ENCODE results near the gene TMEM150B. TPM values are rescaled to one million over a fixed set of nuclear protein-coding genes. Genes with fewer than 3 reads are reported as not detected.

The TMEM150B gene
- total and polyA plus RNA-seq, 5 experiments from 2014 or later: not detected

DNA sequence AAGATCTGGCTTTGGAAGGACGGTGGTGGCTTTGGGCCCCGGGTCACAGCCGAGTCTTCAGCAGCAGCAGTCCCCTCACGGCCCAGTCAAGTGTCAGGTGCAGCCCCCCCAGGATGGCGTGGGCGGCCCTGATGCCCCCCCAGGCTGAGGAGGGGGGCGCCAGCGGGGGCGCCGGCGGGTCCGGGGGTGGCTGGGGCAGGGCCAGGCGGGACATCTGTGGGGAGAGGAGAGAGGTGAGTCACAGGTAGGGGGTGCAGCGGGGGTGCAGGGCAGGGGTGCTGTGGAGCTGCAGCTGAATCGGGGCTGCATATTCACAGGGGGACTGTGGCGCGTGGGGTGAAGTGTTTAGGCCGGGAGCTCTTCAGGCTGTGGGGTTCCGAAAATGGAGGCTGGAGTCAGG is 40.8 kb upstream of the TMEM150B start:
- Mint-ChIP-seq H3K27ac (no peak overlapping the region), H3K4me3 (no peak overlapping the region), H3K4me1 (peaks cover 2 to 8% (median 8%) of the 10 kb centered on the region in 4 donors), H3K9me3 (peaks cover 0 to 2% (median 0%) of the 10 kb centered on the region in 9 donors), H3K36me3 (peaks cover 0 to 4% (median 3%) of the 10 kb centered on the region in 3 donors), H3K27me3 (peaks cover 8 to 32% (median 19%) of the 10 kb centered on the region in 5 donors)
- ATAC-seq (no peak), DNase-seq (no peak)
- POLR2A ChIA-PET: no interaction called here

- peaks cover 4 to 26% (median 12%) of the 10 kb centered on the region in 5 donors for H3K27me3 Mint-ChIP-seq
- H3K27ac Mint-ChIP-seq: no peak overlapping the region
- DNase-seq (no peak), ATAC-seq (no peak)
- POLR2A ChIA-PET: no interaction called here
- H3K4me3 Mint-ChIP-seq: no peak overlapping the region
- H3K9me3 Mint-ChIP-seq: no peaks in the 10 kb centered on the region
- peaks cover 2 to 7% (median 4%) of the 10 kb centered on the region in 4 donors for H3K4me1 Mint-ChIP-seq
- peaks cover 0 to 3% (median 0%) of the 10 kb centered on the region in 3 donors for H3K36me3 Mint-ChIP-seq
These were observed 40.1 kb upstream of the TMEM150B start for GRCh38 chr19:55365245-55365644.

DNA sequence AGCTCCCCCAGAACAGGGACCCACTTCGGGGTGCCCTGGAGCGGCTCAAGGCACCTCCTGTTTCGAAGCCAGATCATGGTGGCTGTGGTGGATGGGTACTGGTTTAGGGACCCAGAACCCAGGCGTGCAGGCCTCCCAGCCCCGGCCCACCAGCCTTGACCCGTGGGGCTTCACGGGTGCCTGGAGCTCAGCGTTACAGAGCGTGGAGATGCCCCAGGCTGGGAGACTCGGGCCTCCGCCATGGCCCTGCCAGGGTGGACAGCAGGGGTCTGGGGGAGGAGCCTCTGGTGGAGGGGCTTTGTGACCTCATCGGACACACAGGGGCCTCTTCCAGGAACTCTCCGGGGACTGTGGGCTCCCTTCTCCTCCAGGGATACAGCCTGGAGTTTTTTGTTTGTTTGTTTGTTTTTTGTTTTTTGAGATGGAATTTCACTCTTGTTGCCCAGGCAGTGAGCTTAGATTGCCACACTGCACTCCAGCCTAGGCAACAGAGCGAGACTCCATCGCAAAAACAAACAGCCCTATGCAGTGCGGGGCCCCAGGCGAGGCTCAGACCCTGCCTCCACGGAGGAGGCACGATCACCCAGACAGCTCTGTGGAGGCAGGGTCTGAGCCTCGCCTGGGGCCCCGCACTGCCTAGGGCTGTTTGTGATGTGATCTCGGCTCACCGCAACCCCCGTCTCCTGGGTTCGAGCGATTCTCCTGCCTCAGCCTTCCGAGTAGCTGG is 38.0 kb upstream of the TMEM150B start, which contains the start of gene GARIN5B:
Gene GARIN5B, minus strand, starts transcription at position 271 of the 727 bp plus-strand sequence. Its CDS starts 194 bp downstream, at position 77.
- Mint-ChIP-seq H3K4me1 (no peaks in the 10 kb centered on the region), H3K4me3 (no peak within 1 kb of the TSS), H3K36me3 (no peaks in the 10 kb centered on the region), H3K27me3 (peaks cover 2 to 13% (median 7%) of the 10 kb centered on the region in 5 donors), H3K27ac (no peak within 1 kb of the TSS), H3K9me3 (no peaks in the 10 kb centered on the region)
- DNase-seq: no peak
- POLR2A ChIA-PET: interaction anchor here (1.1 kb wide), 1 partner anchor 21 kb away, joined by 3 read pairs; the partner anchor contains the start of gene TMEM238
- ATAC-seq: no peak

- Mint-ChIP-seq H3K36me3 (no peaks in the 10 kb centered on the region), H3K4me3 (no peak overlapping the region), H3K4me1 (no peaks in the 10 kb centered on the region), H3K27ac (no peak overlapping the region), H3K27me3 (peaks cover 0 to 13% (median 6%) of the 10 kb centered on the region in 5 donors), H3K9me3 (no peaks in the 10 kb centered on the region)
- POLR2A ChIA-PET: no interaction called here
- ATAC-seq: no peak
- no peak for DNase-seq
These were observed 37.2 kb upstream of the TMEM150B start for GRCh38 chr19:55362174-55362989.

DNA sequence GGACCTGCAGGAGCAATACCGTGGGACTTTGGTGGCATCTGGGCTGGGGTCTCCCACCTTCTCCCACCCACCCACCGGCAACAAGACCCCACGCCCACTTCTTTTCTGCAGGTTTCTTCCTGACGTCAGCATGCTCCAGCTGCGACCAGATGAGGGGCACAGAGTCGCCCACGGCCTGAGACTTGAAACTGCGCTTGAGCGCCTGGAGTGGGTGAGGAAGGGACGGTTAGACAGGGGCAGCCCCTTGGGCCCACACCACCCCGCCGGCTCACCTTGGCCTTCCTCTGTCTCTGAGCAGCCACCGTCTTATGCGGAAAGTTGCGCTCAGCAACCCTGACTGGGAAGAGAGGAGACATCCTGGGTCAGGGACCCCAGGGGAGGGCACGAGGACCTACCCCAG is 35.8 kb upstream of the TMEM150B start:
- Mint-ChIP-seq H3K9me3 (no peaks in the 10 kb centered on the region), H3K27ac (no peak overlapping the region), H3K4me3 (no peak overlapping the region), H3K27me3 (peaks cover 1 to 11% (median 7%) of the 10 kb centered on the region in 5 donors), H3K4me1 (peaks cover 0 to 2% (median 0%) of the 10 kb centered on the region in 4 donors), H3K36me3 (no peaks in the 10 kb centered on the region)
- POLR2A ChIA-PET: interaction anchor here (1.0 kb wide), 1 partner anchor 21 kb away, joined by 3 read pairs; the partner anchor contains the start of gene KMT5C
- ATAC-seq (no peak), DNase-seq (no peak)

DNA sequence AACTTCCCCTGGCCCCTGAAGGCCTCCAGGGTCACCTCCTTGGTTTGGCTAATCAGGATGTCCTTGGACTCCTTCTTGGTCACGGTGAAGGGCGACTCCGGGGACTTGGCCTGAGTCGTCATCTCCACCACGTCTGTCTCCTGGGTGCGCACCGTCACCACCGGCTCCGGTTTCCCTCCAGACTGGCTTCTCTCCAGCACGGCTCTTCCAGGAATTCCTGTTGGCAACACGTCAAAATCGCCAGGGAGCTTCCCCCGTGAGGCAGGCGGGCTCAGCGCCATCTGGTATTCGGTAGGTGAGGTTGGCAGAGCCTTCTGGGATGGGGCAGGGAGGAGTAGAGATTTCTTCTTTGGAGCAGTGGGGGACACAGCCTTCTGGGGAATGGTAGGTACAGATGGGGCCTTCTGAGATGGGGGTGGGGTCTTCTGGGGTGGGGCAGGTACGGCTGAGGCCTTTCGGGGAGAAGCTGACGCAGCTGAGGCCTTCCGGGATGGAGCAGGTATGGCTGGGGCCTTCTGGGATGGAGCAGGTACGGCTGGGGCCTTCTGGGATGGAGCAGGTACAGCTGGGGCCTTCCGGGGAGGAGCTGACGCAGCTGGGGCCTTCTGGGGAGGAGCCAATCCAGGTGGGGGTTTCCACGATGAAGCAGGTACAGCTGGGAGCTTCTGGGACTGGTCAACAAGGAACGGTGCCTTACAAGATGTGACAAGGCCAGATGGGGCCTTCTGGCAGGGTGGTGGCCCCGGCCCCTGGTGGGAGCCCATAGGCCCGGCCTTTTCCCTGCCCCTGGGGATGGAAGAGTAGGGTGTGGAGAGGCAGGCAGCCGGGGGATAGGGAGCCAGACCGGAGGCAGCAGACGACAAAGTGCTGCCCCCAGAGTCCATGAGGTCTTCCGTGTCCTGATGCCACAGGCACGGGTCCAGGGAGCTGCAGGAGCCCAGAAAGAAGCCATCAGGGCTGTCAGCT is 34.1 kb upstream of the TMEM150B start:
- no peaks in the 10 kb centered on the region for H3K9me3 Mint-ChIP-seq
- H3K27me3 Mint-ChIP-seq: peaks cover 1 to 13% (median 9%) of the 10 kb centered on the region in 5 donors
- DNase-seq (no peak), ATAC-seq (no peak)
- POLR2A ChIA-PET: interaction anchor here (0.7 kb wide), 1 partner anchor 148 kb away, joined by 4 read pairs; no protein-coding TSS in a partner anchor
- H3K36me3 Mint-ChIP-seq: no peaks in the 10 kb centered on the region
- H3K27ac Mint-ChIP-seq: no peak overlapping the region
- H3K4me1 Mint-ChIP-seq: peaks cover 3 to 6% (median 5%) of the 10 kb centered on the region in 4 donors
- no peak overlapping the region for H3K4me3 Mint-ChIP-seq

DNA sequence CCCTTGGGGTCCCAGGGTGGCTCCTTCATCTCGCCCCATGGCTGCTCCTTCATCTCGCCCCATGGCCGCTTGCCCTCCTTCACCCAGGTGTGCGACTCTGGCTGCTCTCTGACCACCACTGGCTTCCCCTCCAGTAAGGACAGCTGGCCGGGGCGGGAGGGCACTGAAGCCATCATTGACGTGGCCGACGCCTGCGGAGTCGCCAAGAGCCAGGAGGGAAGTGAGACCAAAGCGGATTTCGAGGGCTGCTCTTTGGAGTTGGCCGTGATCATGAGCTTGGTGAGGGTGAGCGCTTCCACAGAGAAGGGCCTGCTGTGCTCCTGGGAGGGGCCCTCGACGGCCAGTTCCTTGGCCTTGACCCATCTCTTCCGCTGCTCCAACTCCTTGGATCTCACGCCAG is 33.4 kb upstream of the TMEM150B start:
- DNase-seq (no peak), ATAC-seq (no peak)
- Mint-ChIP-seq H3K36me3 (no peaks in the 10 kb centered on the region), H3K9me3 (peaks cover 0 to 2% (median 0%) of the 10 kb centered on the region in 9 donors), H3K4me3 (no peak overlapping the region), H3K4me1 (peaks cover 3 to 12% (median 8%) of the 10 kb centered on the region in 4 donors), H3K27me3 (peaks cover 1 to 13% (median 9%) of the 10 kb centered on the region in 5 donors), H3K27ac (no peak overlapping the region)
- POLR2A ChIA-PET: interaction anchor here (0.6 kb wide), 1 partner anchor 28 kb away, joined by 3 read pairs; no protein-coding TSS in a partner anchor

GRCh38 chr19:55355213-55355821 is 30.2 kb upstream of the TMEM150B start:
- POLR2A ChIA-PET: interaction anchor here (1.0 kb wide), 1 partner anchor 29 kb away, joined by 3 read pairs; no protein-coding TSS in a partner anchor
- H3K27ac Mint-ChIP-seq: peak overlapping the region in 3 of 10 donors; percentile 18 to 69 (median 22)
- H3K9me3 Mint-ChIP-seq: peaks cover 0 to 2% (median 0%) of the 10 kb centered on the region in 9 donors
- H3K36me3 Mint-ChIP-seq: no peaks in the 10 kb centered on the region
- peaks cover 21 to 36% (median 25%) of the 10 kb centered on the region in 4 donors for H3K4me1 Mint-ChIP-seq
- ATAC-seq (no peak), DNase-seq (peak in 1 of 10 donors; percentile 12)
- H3K27me3 Mint-ChIP-seq: peaks cover 4 to 44% (median 34%) of the 10 kb centered on the region in 5 donors
- H3K4me3 Mint-ChIP-seq: peak overlapping the region in 7 of 10 donors; percentile 14 to 49 (median 33)

DNA sequence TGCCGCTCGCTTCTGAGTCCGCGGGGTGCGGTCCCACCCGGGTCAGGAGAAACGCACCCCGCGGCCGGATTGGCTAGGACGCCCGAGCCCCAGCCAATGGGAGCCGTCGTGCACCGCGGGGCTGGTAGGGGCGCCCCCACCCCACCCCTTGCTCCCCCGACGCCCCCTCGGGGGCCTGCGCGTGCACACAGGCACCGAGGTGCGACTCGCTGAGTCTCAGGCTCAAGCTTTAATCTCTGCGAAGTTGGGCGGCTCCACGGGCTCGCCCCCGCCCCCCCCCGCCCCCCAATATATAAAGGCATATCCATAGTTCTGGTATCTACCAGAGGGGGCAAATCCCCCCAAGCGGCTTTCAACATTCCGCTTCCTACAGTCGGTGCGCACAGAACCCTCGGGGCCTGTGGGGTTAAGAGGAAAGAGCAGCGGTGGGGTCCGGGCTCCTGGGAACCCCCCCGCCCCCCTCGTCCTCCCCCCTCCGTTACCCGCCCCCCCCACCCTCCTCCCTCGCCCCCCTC is 29.6 kb upstream of the TMEM150B start, which contains the start of gene COX6B2:
Gene COX6B2, minus strand, starts transcription at position 22 of the 515 bp plus-strand sequence. CDS start 198 bp downstream, outside the sequence.
- ATAC-seq: no peak
- H3K36me3 Mint-ChIP-seq: no peaks in the 10 kb centered on the region
- POLR2A ChIA-PET: interaction anchor here (1.0 kb wide), 1 partner anchor 30 kb away, joined by 3 read pairs; no protein-coding TSS in a partner anchor

DNA sequence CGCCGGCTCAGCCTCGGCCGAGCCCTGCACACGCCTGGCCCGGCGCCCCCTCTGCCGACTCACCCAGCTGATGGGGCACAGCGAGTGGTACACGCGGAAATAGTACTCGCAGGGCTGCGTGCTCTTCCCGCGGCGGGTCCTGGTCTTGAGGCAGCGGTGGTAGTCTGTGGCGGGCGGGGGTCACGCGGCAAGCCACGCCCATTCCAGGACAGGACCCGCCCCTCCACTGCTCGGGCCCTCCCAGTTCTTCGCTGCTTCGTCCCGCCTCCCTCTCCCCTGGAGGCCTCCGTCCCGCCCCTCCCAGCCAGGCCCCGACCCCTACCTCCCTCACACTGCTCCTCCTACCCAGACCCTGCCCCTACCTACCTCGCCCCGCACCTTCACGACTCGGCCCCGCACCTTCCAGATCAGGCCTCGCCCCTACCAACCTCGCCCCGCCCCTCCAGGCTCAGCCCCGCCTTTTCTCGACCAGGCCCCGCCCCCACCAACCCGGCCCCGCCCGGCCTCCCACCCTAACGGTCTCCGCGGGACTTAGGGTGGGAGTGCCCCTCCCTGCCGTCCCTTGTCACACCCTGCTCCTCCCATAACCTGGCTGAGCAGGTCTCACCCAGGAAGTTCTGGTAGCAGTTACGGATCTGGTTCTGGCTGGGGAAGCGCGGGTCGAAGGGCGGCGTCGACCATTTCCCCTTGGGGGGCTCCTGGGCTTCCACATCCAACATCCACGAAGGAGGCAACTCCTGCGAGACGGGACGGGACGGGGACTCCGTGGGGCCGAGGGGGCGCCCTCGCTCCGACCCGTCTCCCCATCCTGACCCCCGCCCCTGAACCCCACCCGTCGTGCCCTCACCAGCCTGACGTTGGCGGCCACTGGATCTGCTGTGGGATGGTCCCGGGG is 28.9 kb upstream of the TMEM150B start:
- POLR2A ChIA-PET: interaction anchor here (0.6 kb wide), 1 partner anchor 270 kb away, joined by 3 read pairs; the partner anchor contains the start of gene ZNF784
- Mint-ChIP-seq H3K36me3 (no peaks in the 10 kb centered on the region), H3K4me1 (peaks cover 21 to 36% (median 25%) of the 10 kb centered on the region in 4 donors), H3K27ac (peak overlapping the region in 5 of 10 donors; percentile 41 to 83 (median 59)), H3K27me3 (peaks cover 4 to 48% (median 34%) of the 10 kb centered on the region in 5 donors), H3K4me3 (peak overlapping the region; percentile 53 to 86 (median 80)), H3K9me3 (peaks cover 0 to 2% (median 0%) of the 10 kb centered on the region in 9 donors)
- ATAC-seq: peak; percentile 69 to 80
- peak; percentile 46 to 77 (median 62) for DNase-seq

More for the DNA sequence above, 29.6 kb upstream of the TMEM150B start, which contains the start of gene COX6B2:
- Mint-ChIP-seq H3K9me3 (peaks cover 0 to 2% (median 0%) of the 10 kb centered on the region in 9 donors), H3K4me3 (peak within 1 kb of the TSS; percentile 61 to 86 (median 80)), H3K4me1 (peaks cover 21 to 36% (median 25%) of the 10 kb centered on the region in 4 donors), H3K27me3 (peaks cover 4 to 48% (median 34%) of the 10 kb centered on the region in 5 donors), H3K27ac (peak within 1 kb of the TSS in 6 of 10 donors; percentile 18 to 83 (median 60))
- peak in 1 of 10 donors; percentile 14 for DNase-seq
